ENCODE data around the gene TINCR. TPM values are rescaled to one million over a fixed set of nuclear protein-coding genes. Genes with fewer than 3 reads are reported as not detected.

Gene TINCR
- total and polyA plus RNA-seq, 2 experiments from 2014 or later = 1.9 to 2.4 TPM

- no peak for DNase-seq (ENCODE audit: low read depth in 1 of 2, low spot score in 1 of 2)
- no peaks in the 10 kb centered on the region for H3K36me3 ChIP-seq
- H3K27ac ChIP-seq = no peak overlapping the region
- no peaks in the 10 kb centered on the region for H3K9me3 ChIP-seq (ENCODE audit: low read depth)
- H3K4me1 ChIP-seq (ENCODE audit: low read depth) = no peaks in the 10 kb centered on the region
- TF ChIP-seq CTCF (IDR thresholded peaks at IDR 0.05; ENCODE audit: low read depth, low read length) = no peak
- no peak overlapping the region for H3K4me3 ChIP-seq
- peaks cover 22% of the 10 kb centered on the region for H3K27me3 ChIP-seq
Observed at GRCh38 chr19:5571777-5572176, 4.0 kb upstream of the TINCR start.

- no peak for TF ChIP-seq CTCF (IDR thresholded peaks at IDR 0.05; ENCODE audit: low read depth, low read length)
- peaks cover 30% of the 10 kb centered on the region for H3K27me3 ChIP-seq
- H3K4me3 ChIP-seq = peak overlapping the region; percentile 21
- H3K36me3 ChIP-seq = no peaks in the 10 kb centered on the region
- DNase-seq (ENCODE audit: low read depth in 1 of 2, low spot score in 1 of 2) = no peak
- H3K9me3 ChIP-seq (ENCODE audit: low read depth) = no peaks in the 10 kb centered on the region
- H3K4me1 ChIP-seq (ENCODE audit: low read depth) = no peaks in the 10 kb centered on the region
- no peak overlapping the region for H3K27ac ChIP-seq
Observed at GRCh38 chr19:5567970-5568407, 236 bp upstream of the TINCR start.

- Histone ChIP-seq H3K27me3 (peaks cover 30% of the 10 kb centered on the region), H3K27ac (no peak overlapping the region), H3K4me1 (ENCODE audit: low read depth) (no peaks in the 10 kb centered on the region), H3K36me3 (no peaks in the 10 kb centered on the region), H3K4me3 (no peak overlapping the region), H3K9me3 (ENCODE audit: low read depth) (no peaks in the 10 kb centered on the region)
- no peak for TF ChIP-seq CTCF (IDR thresholded peaks at IDR 0.05; ENCODE audit: low read depth, low read length)
- no peak for DNase-seq (ENCODE audit: low read depth in 1 of 2, low spot score in 1 of 2)
Observed at GRCh38 chr19:5564930-5565329, 2.8 kb downstream of the TINCR start.

- Histone ChIP-seq H3K27me3 (peaks cover 25% of the 10 kb centered on the region), H3K4me3 (no peak overlapping the region), H3K9me3 (ENCODE audit: low read depth) (no peaks in the 10 kb centered on the region), H3K4me1 (ENCODE audit: low read depth) (no peaks in the 10 kb centered on the region), H3K36me3 (no peaks in the 10 kb centered on the region), H3K27ac (no peak overlapping the region)
- TF ChIP-seq CTCF (IDR thresholded peaks at IDR 0.05; ENCODE audit: low read depth, low read length) = no peak
- no peak for DNase-seq (ENCODE audit: low read depth in 1 of 2, low spot score in 1 of 2)
Observed at GRCh38 chr19:5563935-5564612, 3.7 kb downstream of the TINCR start.

GRCh38 chr19:5563008-5563431 lies 4.7 kb downstream of the TINCR start:
- no peak for DNase-seq (ENCODE audit: low read depth in 1 of 2, low spot score in 1 of 2)
- Histone ChIP-seq H3K4me1 (ENCODE audit: low read depth) (no peaks in the 10 kb centered on the region), H3K36me3 (no peaks in the 10 kb centered on the region), H3K9me3 (ENCODE audit: low read depth) (no peaks in the 10 kb centered on the region), H3K27ac (no peak overlapping the region), H3K27me3 (peaks cover 19% of the 10 kb centered on the region), H3K4me3 (no peak overlapping the region)
- TF ChIP-seq CTCF (IDR thresholded peaks at IDR 0.05; ENCODE audit: low read depth, low read length) = peak; percentile 9
